MM.1S (cell line): ENCODE results near the gene LRRTM4.

ENCODE experiments used
- CTCF ChIP-seq: fragments of 300-600 bp; sonication (generic); IDR thresholded peaks from 2 replicates; pipeline ENCODE4 v1.5.1; 2016; ENCODE audit warnings: antibody characterized with exemption, low read length, mixed read lengths
- EZH2 ChIP-seq: fragments of 300-600 bp; sonication (generic); optimal IDR thresholded peaks from 2 replicates; pipeline ENCODE3; 2017; ENCODE audit warnings: low read depth, mild to moderate bottlenecking, antibody characterized with exemption, low read length, mixed read lengths

- TF ChIP-seq EZH2, result no peak
- TF ChIP-seq CTCF, result no peak
Observed at GRCh38 chr2:76749858-76750257, 772.3 kb downstream of the LRRTM4 start.
